ES-I3 (cell line): Measurements from ENCODE around the gene RRAGD.

Source experiments
- H3K36me3 ChIP-seq: 2 replicates; pipeline ENCODE4 v1.6.1; 2013; ENCODE audit warnings: mild to moderate bottlenecking, low read length, control low read depth, moderate library complexity; ENCODE audit not compliant: insufficient read depth
- H3K4me1 ChIP-seq: 2 replicates; pipeline ENCODE4 v1.6.1; 2013; ENCODE audit warnings: mild to moderate bottlenecking, control low read depth, low read length; ENCODE audit not compliant: insufficient read depth
- H3K9ac ChIP-seq: 2 replicates; pipeline ENCODE4 v1.6.1; 2013; ENCODE audit warnings: low read depth, mild to moderate bottlenecking, low read length, moderate library complexity
- H3K9me3 ChIP-seq: 2 replicates; pipeline ENCODE4 v1.6.1; 2013; ENCODE audit warnings: mild to moderate bottlenecking, low read length, moderate library complexity; ENCODE audit not compliant: control insufficient read depth, insufficient read depth

Gene RRAGD, protein sequence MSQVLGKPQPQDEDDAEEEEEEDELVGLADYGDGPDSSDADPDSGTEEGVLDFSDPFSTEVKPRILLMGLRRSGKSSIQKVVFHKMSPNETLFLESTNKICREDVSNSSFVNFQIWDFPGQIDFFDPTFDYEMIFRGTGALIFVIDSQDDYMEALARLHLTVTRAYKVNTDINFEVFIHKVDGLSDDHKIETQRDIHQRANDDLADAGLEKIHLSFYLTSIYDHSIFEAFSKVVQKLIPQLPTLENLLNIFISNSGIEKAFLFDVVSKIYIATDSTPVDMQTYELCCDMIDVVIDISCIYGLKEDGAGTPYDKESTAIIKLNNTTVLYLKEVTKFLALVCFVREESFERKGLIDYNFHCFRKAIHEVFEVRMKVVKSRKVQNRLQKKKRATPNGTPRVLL

GRCh38 chr6:89412071-89413005 is at the start of gene RRAGD:
Gene RRAGD, minus strand, starts transcription at chr6:89412273. Its CDS starts 280 bp downstream, at chr6:89411993.
- H3K36me3 ChIP-seq, result no peaks in the 10 kb centered on the region
- H3K9ac ChIP-seq, result peak within 1 kb of the TSS; percentile 55
- H3K9me3 ChIP-seq, result no peaks in the 10 kb centered on the region
- H3K4me1 ChIP-seq, result no peaks in the 10 kb centered on the region; the same call in 1 of the 2 replicates

DNA sequence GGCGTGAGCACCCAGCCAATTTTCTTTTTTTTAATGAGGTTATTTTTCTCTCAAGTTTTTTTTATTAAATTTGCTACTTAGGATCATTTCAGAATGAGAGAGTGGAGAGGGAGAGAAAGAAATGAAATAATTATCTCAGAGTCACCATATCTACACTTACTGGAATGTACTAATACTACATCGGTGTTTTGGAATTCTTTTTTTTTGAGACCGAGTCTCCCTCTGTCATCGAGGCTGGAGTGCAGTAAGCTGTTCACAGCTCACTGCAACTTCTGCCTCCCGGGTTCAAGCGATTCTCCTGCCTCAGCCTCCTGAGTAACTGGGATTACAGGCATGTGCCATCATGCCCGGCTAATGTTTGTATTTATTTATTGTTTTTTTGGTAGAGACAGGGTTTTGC is 48.6 kb upstream of the RRAGD start:
- H3K4me1 ChIP-seq, result no peaks in the 10 kb centered on the region
- H3K9ac ChIP-seq, result no peak overlapping the region
- H3K36me3 ChIP-seq, result no peaks in the 10 kb centered on the region
- H3K9me3 ChIP-seq, result no peaks in the 10 kb centered on the region

DNA sequence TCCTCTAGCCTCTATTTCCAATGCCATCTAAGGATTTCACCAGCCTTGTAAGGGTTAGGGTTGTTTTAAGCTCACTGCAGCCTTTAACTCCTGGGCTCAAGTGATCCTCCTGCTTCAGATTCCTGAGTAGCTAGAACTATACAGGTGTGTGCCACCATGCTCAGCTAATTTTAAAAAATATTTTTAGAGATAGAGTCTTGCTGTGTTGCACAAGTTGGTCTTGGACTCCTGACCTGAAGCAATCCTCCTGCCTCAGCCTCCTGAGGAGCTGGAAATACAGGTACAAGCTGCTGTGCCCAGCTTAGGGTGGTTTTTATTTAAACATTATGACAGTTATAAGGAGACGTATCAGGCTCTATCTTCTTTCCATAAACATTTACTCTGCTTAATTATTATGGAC is 47.4 kb upstream of the RRAGD start:
- Histone ChIP-seq H3K36me3 (no peaks in the 10 kb centered on the region), H3K9ac (no peak overlapping the region), H3K4me1 (no peaks in the 10 kb centered on the region), H3K9me3 (no peaks in the 10 kb centered on the region)

GRCh38 chr6:89458704-89459103 is 46.6 kb upstream of the RRAGD start:
- H3K9me3 ChIP-seq, result no peaks in the 10 kb centered on the region
- H3K9ac ChIP-seq, result no peak overlapping the region
- no peaks in the 10 kb centered on the region for H3K4me1 ChIP-seq
- no peaks in the 10 kb centered on the region for H3K36me3 ChIP-seq

- Histone ChIP-seq H3K36me3 (no peaks in the 10 kb centered on the region), H3K4me1 (no peaks in the 10 kb centered on the region), H3K9me3 (no peaks in the 10 kb centered on the region), H3K9ac (no peak overlapping the region)
Observed at GRCh38 chr6:89454300-89454699, 42.2 kb upstream of the RRAGD start.

GRCh38 chr6:89452281-89452680 is 40.2 kb upstream of the RRAGD start:
- Histone ChIP-seq H3K4me1 (no peaks in the 10 kb centered on the region), H3K9ac (no peak overlapping the region), H3K9me3 (no peaks in the 10 kb centered on the region), H3K36me3 (no peaks in the 10 kb centered on the region)

DNA sequence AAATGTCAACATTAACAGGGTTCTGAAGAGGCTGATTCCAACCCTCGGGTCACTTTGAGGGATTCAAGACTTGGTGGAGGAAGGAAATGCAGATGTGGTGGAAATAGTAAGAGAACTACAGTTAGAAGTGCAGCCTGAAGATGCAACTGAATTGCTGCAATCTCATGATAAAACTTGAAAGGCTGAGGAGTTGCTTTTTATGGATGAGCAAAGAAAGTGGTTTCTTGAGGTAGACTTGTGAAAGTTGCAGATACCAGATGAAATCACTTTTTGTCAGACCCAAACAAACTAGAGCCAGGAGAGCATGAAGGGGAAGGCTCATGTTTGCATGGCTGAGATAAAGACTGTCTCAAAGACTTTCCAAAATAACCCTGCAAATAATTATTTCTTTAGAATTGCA is 37.1 kb upstream of the RRAGD start:
- Histone ChIP-seq H3K9me3 (no peaks in the 10 kb centered on the region), H3K36me3 (no peaks in the 10 kb centered on the region), H3K9ac (no peak overlapping the region), H3K4me1 (no peaks in the 10 kb centered on the region)

DNA sequence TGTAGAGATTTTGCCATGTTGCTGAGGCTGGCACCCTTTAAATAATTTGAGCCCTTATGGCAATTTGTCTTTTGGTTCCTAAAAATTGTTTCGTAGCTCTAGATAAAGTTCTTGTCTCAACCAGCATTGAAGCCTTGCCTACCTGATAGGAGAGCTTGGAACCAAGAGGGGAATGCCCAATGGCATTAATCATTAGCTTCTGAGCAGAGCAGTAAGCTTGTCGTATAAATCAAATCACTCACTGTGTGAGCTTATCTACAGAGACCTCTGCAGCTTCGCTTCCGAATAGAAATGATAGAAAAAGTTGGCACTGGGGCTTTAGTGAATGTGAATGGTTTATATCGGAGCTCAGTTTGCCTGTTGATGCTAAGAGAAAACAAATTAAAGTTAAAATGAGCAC is 31.6 kb upstream of the RRAGD start:
- Histone ChIP-seq H3K36me3 (no peaks in the 10 kb centered on the region), H3K9me3 (no peaks in the 10 kb centered on the region), H3K4me1 (no peaks in the 10 kb centered on the region), H3K9ac (no peak overlapping the region)

DNA sequence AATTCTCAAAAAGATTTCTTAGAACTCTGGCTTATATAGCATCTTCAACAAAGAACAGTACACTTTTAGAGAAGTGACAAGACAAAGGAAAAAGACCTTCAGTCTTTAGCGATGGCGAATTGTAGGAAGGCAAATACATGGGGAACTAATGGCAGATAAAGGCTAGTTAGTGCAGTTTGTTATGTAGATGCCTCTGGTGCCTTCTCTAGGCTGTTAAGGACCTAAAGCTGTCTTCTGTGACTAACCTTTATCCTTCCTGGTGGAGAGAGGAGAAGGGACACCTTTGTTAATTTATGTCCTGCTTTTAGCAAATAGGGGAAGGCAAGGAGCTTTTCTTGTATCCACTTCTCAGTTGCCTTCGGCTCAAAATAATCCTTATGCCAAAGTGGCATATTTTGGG is 28.1 kb upstream of the RRAGD start:
- Histone ChIP-seq H3K36me3 (no peaks in the 10 kb centered on the region), H3K9me3 (no peaks in the 10 kb centered on the region), H3K4me1 (no peaks in the 10 kb centered on the region), H3K9ac (no peak overlapping the region)

DNA sequence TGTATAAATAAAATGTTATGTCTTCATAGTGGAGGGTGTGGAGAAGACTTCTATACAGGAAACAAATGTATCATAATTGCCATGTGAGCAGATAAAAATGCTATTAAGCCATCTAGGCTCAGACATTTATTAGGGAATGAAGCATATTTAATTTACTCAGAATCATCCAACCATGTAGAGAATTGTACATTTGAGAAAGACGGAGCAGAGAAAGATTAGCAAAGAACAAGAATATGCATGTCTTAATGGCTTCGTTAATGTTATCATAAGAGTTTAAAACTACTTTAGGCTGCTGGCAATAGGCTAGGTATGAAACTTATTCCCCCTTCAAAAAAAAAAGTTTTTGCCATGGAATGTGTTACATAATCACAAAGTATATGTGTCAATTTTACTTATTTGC is 26.9 kb upstream of the RRAGD start:
- H3K9ac ChIP-seq, result no peak overlapping the region
- no peaks in the 10 kb centered on the region for H3K36me3 ChIP-seq
- no peaks in the 10 kb centered on the region for H3K9me3 ChIP-seq
- H3K4me1 ChIP-seq, result no peaks in the 10 kb centered on the region; the same call in 1 of the 2 replicates

DNA sequence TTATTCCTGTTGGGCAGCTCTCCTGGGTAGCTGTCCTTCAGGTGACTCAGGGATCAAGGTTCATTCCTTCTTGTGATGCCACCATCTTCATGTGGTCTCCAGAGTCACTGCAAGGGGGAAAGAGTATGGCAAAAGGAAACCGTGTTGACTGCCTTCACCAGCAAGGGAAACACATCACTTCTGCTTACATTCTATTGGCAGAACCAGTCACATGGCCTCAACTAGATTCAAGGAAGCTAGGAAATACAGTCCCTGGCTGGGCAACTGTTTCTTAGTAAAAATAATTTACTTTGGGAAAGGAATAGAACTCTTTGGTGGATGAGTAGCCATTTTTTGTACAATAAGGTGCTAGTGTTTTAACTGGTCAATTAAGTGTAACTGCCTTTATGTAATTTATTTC is 26.2 kb upstream of the RRAGD start:
- Histone ChIP-seq H3K4me1 (no peaks in the 10 kb centered on the region; the same call in 1 of the 2 replicates), H3K9ac (no peak overlapping the region), H3K36me3 (no peaks in the 10 kb centered on the region), H3K9me3 (no peaks in the 10 kb centered on the region)

GRCh38 chr6:89436226-89436625 is 24.2 kb upstream of the RRAGD start:
- no peak overlapping the region for H3K9ac ChIP-seq
- no peaks in the 10 kb centered on the region; the same call in 1 of the 2 replicates for H3K4me1 ChIP-seq
- H3K9me3 ChIP-seq, result no peaks in the 10 kb centered on the region
- H3K36me3 ChIP-seq, result no peaks in the 10 kb centered on the region

GRCh38 chr6:89434954-89435353 is 22.9 kb upstream of the RRAGD start:
- no peak overlapping the region for H3K9ac ChIP-seq
- H3K4me1 ChIP-seq, result no peaks in the 10 kb centered on the region; the same call in 1 of the 2 replicates
- no peaks in the 10 kb centered on the region for H3K36me3 ChIP-seq
- H3K9me3 ChIP-seq, result no peaks in the 10 kb centered on the region

- Histone ChIP-seq H3K9me3 (no peaks in the 10 kb centered on the region), H3K36me3 (no peaks in the 10 kb centered on the region), H3K4me1 (no peaks in the 10 kb centered on the region; the same call in 1 of the 2 replicates), H3K9ac (peak overlapping the region; percentile 80; the same call in 1 of the 2 replicates)
Observed at GRCh38 chr6:89434150-89434499, 22.1 kb upstream of the RRAGD start.
